Gastroesophageal sphincter (tissue), 4 donors: Measurements from ENCODE around the gene TBC1D3I. TPM values are rescaled to one million over a fixed set of nuclear protein-coding genes. Genes with fewer than 3 reads are reported as not detected.
"Not testable (repeated sequence)": the region's sequence is repeated elsewhere in the genome, so short reads cannot be mapped to it uniquely, and the experiment has no call there.

Experiments
- ATAC-seq: fragments of 150-250 bp; one replicate; pipeline ENCODE4 v1.9.1; 2016; ENCODE audit warnings: mild to moderate bottlenecking, moderate library complexity
- H3K27ac ChIP-seq, 4 donors: fragments of 200-600 bp; sonication (generic) in 3 of 4; 1 replicate in 3 of 4; 2 replicates in 1 of 4; pipeline ENCODE4 v1.5.1; 2016 to 2019
- H3K27me3 ChIP-seq: fragments of 200-600 bp; sonication (generic); one replicate; pipeline ENCODE4 v1.5.1; 2019
- H3K36me3 ChIP-seq, 2 donors: fragments of 200-600 bp; sonication (generic); one replicate each; pipeline ENCODE4 v1.5.1; 2019; ENCODE audit warnings: control low read depth in 1 of 2
- H3K4me1 ChIP-seq, 3 donors: fragments of 200-600 bp; sonication (generic); 1 replicate in 2 of 3; 2 replicates in 1 of 3; pipeline ENCODE4 v1.5.1; 2016 to 2019; ENCODE audit warnings: control low read depth in 2 of 3
- H3K4me3 ChIP-seq, 2 donors: fragments of 200-600 bp; sonication (generic); one replicate each; pipeline ENCODE4 v1.5.1; 2019; ENCODE audit warnings: mild to moderate bottlenecking in 1 of 2, moderate library complexity in 1 of 2
- H3K9me3 ChIP-seq, 3 donors: fragments of 200-600 bp; sonication (generic); one replicate each; pipeline ENCODE4 v1.5.1; 2017 to 2019; ENCODE audit warnings: control low read depth in 2 of 3
- WGBS, 2 donors: methylation state at CpG; one replicate each; pipeline ENCODE4 v1.1.5; 2018; ENCODE audit warnings: low coverage in 1 of 2; 5-methylcytosine and 5-hydroxymethylcytosine counted together
- total RNA-seq, 4 donors: library from RNA; depleted of rRNA; stranded (reverse); fragments of >200 nt; gene quantifications; one replicate each; pipeline ENCODE4 v1.1.0, GENCODE V29; 2016

The TBC1D3I gene
- total RNA-seq: not detected

GRCh38 chr17:36264470-36264869, at the start of gene TBC1D3I:
Gene TBC1D3I (minus strand): TSS chr17:36264570. CDS start chr17:36262985, 1,585 bp downstream.
- not testable (repeated sequence) for H3K27me3 ChIP-seq, H3K9me3 ChIP-seq, ATAC-seq, H3K4me3 ChIP-seq, H3K4me1 ChIP-seq, H3K36me3 ChIP-seq, H3K27ac ChIP-seq
- no CpG with 5 or more reads among the region's 11 CpGs for WGBS, 2 donors

DNA sequence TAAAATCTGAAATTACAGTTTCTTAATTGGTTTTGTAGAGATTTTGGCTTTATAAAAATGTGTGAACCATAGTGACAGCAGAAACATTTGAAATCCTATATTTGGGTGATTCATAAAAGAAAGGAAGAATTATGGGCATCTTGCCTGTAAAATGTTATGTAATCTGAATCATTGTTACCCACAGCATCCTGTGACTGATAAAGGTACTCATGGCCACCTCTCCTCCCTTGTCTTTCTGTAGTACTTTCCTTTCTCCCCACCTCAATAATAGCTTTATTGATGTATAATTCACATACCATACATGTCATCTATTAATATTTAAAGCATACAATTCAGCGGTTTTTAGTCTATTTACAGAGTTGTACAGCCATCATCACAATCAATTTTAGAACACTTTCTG, 30.8 kb upstream of the TBC1D3I start:
- not testable (repeated sequence) for H3K36me3 ChIP-seq, H3K27me3 ChIP-seq, ATAC-seq, H3K27ac ChIP-seq, H3K4me1 ChIP-seq, H3K9me3 ChIP-seq, H3K4me3 ChIP-seq
- no CpG with 5 or more reads among the region's 1 CpG for WGBS, 2 donors

GRCh38 chr17:36289965-36290612, 25.7 kb upstream of the TBC1D3I start:
- WGBS, 2 donors: 29 to 40% methylated on average over 1 of the region's 2 CpGs
- H3K27ac ChIP-seq, H3K9me3 ChIP-seq, H3K4me1 ChIP-seq, H3K27me3 ChIP-seq, H3K36me3 ChIP-seq, ATAC-seq, H3K4me3 ChIP-seq: not testable (repeated sequence)

- H3K4me1 ChIP-seq, H3K27ac ChIP-seq, H3K4me3 ChIP-seq, ATAC-seq, H3K36me3 ChIP-seq, H3K27me3 ChIP-seq, H3K9me3 ChIP-seq: not testable (repeated sequence)
- WGBS, 2 donors: no CpG with 5 or more reads among the region's 5 CpGs
These were observed 19.8 kb upstream of the TBC1D3I start for GRCh38 chr17:36284219-36284618.

DNA sequence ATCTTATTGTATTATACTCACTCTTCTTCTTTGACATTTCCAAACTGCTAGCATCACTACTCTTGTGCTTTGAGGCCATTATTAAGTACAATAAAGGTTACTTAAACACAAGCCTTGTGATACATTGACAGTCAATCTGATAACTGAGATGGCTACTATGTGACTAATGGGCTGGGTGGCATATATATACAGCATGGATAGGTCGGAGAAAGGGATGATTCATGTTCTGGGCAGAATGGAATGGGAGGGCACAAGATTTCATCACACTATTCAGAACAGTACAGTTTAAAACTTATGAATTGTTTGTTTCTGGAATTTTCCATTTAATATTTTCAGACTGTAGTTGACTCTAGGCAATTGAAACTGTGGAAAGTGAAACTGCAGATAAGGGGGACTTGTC, 18.9 kb upstream of the TBC1D3I start:
- H3K27ac ChIP-seq, H3K27me3 ChIP-seq, H3K9me3 ChIP-seq, ATAC-seq, H3K36me3 ChIP-seq, H3K4me3 ChIP-seq, H3K4me1 ChIP-seq: not testable (repeated sequence)
- whole genome bisulfite sequencing, 2 donors: no CpG with 5 or more reads among the region's 1 CpG

DNA sequence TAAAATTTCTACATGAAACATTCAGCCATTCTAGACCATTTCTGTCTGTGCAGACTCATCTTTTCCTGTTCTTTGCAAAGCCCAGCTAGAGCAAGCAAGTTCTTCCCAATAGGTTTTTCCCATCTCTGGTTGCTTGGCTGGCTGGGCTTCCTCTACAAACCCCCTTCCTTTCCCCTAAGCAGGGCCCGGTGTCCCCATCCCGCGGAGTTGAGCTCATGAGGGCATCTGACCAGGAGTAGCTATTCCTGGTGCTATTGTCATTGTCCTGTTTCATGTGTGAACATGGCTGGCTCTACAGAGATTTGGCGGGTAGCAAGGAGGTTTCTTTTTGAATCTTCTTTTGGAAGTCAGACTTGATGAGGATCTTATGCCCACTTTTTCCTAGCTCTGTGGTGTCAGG, 22.3 kb downstream of the TBC1D3I start:
- not testable (repeated sequence) for ATAC-seq, H3K27ac ChIP-seq, H3K4me1 ChIP-seq, H3K9me3 ChIP-seq, H3K4me3 ChIP-seq, H3K36me3 ChIP-seq, H3K27me3 ChIP-seq
- no CpG with 5 or more reads among the region's 4 CpGs for WGBS, 2 donors

DNA sequence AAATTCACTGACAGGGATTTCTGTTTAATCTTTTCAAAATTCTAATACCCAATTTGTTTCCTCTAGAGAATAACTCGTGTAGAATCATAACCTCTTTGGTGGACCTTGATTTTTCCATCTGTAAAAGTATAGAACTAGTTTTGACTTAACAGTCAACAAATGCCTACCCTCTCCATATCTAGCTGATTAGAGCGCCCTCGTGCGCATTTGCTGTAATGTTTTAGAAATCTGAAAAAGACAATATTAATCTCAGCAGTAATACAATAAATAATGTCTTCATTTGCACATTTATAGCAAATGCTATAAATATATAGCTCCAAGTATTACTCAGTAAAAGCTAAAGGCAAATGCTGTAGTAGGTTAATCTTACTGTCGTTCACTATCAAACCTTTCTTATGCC, 34.7 kb downstream of the TBC1D3I start:
- not testable (repeated sequence) for H3K4me1 ChIP-seq, H3K27ac ChIP-seq, H3K27me3 ChIP-seq, H3K9me3 ChIP-seq, H3K4me3 ChIP-seq, H3K36me3 ChIP-seq, ATAC-seq
- 48 to 88% methylated on average over 1 to 4 of the region's 5 CpGs for WGBS, 2 donors

DNA sequence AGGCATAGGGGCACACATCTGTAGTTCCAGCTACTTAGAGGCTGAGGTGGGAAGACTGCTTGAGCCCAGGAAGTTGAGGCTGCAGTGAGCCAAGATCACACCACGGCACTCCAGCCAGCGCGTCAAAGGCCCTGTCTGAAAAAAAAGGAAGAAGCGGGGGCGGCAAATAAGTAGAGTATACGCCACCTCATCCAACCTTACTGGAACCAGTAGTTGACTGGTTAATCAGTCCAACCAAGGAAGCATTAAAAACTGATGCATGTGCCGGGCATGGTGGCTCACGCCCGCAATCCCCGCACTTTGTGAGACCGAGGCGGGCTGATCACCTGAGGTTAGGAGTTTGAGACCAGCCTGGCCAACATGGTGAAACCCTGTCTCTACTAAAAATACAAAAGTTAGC, 41.4 kb downstream of the TBC1D3I start:
- not testable (repeated sequence) for ATAC-seq, H3K36me3 ChIP-seq, H3K4me3 ChIP-seq, H3K4me1 ChIP-seq, H3K27me3 ChIP-seq, H3K27ac ChIP-seq
- WGBS, 2 donors: 80 to 98% methylated on average over 2 to 7 of the region's 12 CpGs
- peaks cover 0 to 10% (median 0%) of the 10 kb centered on the region in 3 donors for H3K9me3 ChIP-seq

DNA sequence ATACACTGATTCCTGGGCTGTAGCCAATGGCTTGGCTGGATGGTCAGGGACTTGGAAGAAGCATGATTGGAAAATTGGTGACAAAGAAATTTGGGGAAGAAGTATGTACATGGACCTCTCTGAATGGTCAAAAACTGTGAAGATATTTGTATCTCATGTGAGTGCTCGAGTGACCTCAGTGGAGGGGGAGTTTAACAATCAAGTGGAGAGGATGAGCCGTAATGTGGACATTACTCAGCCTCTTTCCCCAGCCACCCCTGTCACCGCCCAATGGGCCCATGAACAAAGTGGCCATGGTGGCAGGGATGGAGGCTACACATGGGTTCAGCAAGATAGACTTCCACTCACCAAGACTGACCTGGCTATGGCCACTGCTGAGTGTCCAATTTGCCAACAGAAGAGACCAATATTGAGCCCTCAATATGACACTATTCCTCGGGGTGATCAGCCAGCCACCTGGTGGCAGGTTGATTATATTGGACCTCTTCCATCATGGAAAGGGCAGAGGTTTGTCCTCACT, 42.7 kb downstream of the TBC1D3I start:
- H3K9me3 ChIP-seq: peaks cover 0 to 10% (median 0%) of the 10 kb centered on the region in 3 donors
- not testable (repeated sequence) for H3K36me3 ChIP-seq, H3K27ac ChIP-seq, H3K4me1 ChIP-seq, H3K27me3 ChIP-seq, H3K4me3 ChIP-seq, ATAC-seq
- 75 to 80% methylated on average over 1 to 4 of the region's 4 CpGs for WGBS, 2 donors

DNA sequence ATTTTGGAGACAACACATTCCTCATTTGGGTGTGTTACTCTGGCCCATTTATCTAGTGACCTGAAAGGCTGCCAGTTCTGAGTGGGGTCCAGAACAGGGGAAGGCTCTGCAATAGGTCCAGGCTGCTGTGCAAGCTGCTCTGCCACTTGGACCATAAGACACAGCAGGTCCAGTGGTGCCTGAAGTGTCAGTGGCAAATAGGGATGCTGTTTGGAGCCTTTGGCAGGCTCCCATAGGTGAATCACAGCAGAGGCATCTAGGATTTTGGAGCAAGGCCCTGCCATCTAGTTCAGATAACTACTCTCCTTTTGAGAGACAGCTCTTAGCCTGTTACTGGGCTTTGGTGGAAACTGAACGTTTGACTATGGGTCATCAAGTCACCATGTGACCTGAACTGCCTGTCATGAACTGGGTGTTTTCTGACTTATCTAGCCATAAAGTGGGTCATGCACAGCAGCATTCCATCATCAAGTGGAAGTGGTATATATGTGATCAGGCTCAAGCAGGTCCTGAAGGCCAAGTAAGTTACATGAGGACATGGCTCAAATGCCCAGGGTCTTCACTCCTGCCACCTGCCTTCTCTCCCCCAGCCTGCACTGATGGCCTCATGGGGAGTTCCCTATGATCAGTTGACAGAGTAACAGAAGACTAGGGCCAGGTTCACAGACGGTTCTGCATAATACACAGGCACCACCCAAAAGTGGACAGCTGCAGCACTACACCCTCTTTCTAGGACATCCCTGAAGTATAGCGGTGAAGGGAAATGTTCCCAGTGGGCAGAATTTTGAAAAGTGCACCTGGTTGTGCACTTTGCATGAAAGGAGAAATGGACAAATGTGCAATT, 43.4 kb downstream of the TBC1D3I start:
- H3K36me3 ChIP-seq, H3K4me3 ChIP-seq, ATAC-seq, H3K4me1 ChIP-seq, H3K27ac ChIP-seq, H3K27me3 ChIP-seq: not testable (repeated sequence)
- 85% methylated on average over 2 of the region's 3 CpGs; no CpG with 5 or more reads in 1 of the 2 donors for WGBS, 2 donors
- H3K9me3 ChIP-seq: peaks cover 0 to 10% (median 0%) of the 10 kb centered on the region in 3 donors

DNA sequence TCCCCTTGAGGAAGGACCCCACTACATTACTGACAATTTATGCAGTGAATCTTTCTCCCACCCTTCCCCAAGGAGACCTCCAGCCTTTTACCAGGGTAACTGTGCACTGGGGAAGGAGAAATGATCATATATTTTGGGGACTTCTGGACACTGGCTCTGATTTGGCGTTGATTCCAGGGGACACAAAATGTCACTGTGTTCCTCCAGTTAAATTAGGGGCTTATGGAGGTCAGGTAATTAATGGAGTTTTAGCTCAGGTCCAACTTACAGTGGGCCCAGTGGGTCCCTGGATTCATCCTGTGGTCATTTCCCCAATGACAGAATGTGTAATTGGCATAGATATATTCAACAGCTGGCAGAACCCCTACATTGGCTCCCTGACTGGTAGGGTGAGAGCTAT, 44.8 kb downstream of the TBC1D3I start:
- not testable (repeated sequence) for H3K27ac ChIP-seq, H3K36me3 ChIP-seq, H3K27me3 ChIP-seq, H3K4me1 ChIP-seq, H3K4me3 ChIP-seq, ATAC-seq
- peaks cover 0 to 10% (median 0%) of the 10 kb centered on the region in 3 donors for H3K9me3 ChIP-seq
- 83 to 88% methylated on average over 1 of the region's 1 CpG for WGBS, 2 donors

DNA sequence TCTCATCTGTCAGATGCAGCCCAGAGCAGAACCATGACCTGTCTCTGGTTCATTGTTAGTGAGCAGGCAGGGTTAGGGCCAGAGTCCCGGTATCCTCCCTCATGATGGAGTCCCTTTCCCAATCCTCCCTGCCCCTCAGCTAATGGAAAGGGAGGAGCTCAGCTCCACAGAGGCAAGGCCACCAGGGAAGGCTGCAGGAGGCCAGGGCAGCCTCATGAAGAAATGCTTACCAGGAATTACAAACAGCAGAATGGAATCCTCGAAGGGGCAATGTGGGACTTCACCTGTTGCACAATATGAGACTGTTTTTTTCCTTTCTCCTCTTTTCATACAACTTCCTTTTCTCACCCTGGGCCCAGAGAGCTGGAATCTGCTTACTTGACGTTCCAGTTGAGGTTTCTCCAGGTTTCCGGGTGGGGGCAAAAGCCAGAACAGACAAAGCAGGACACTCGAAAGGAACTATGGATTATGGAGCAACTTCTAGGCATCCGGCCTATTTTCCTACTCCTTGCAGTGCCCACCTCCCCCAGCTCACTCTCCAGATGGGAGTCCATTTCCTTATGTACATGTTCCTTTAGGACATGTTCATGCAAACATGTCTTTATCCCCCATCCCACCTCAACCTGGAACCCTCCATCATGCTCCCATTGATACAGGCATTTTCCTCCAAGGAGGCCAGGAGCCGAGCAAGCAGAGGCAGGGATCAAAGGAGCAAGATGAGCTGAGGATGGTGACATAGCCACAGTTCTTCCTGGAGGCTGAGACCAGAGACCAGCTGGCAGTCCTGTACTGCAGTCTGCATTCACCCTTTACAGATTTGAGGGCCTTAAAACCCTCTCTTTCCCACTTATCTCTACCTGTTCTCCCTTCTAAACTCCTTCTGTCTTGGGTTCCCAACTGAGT, 48.7 kb downstream of the TBC1D3I start:
- 74 to 80% methylated on average over 5 to 6 of the region's 7 CpGs for WGBS, 2 donors

More for the DNA sequence above, 48.7 kb downstream of the TBC1D3I start:
- Histone ChIP-seq H3K9me3 (peaks cover 0 to 10% (median 0%) of the 10 kb centered on the region in 3 donors), H3K27me3 (peaks cover 15% of the 10 kb centered on the region)
- ATAC-seq, H3K4me3 ChIP-seq, H3K4me1 ChIP-seq, H3K36me3 ChIP-seq, H3K27ac ChIP-seq: not testable (repeated sequence)
